NCI-H82 treated with DMSO at 0.1 percent for 48 hours (cell line): ENCODE data around the gene LSM14A.
"Not testable (repeated sequence)": the region's sequence is repeated elsewhere in the genome, so short reads cannot be mapped to it uniquely, and the experiment has no call there.

Source experiments
- DNase-seq: peaks from one replicate; lab custom pipeline; 2025; ENCODE audit not compliant: unreplicated experiment; lab: John Stamatoyannopoulos, UW

The LSM14A gene

DNA sequence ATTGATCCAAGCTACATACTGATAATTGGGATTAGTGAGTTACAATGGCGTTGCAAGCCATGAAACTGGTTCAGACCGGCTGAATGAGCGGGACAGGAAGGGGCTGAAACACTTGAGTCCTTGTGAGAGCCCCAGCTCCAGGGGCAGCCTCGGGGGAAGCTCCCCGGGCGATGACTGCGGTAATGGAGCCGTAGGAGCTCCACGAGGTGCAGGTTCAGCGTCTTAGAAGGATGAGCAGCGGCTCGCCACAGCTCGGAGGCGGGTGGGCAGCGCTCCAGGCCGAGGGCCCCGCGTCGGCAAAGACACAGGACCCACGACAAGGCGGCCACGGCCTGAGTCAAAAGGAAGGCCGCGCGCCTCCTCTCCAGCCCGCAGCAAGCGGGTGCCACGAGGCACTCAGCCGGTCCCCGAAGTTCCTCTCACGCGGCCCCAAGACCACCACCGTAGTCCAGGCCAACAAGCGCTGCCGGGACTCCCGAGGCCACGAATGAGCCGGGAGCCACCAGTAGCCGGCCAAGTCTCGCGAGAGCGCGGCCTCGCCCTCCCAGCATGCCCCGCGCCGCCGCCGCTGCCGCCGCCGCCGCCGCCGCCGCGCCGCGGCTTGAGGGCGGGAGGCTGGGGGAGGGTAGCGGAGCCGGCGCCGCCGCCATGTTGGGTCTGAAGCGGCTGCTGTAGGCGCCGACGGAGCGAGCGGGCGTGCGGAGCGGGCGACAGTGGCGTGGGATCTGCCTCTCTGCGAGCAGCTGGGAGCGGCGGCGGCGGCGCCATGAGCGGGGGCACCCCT lies at the start of gene LSM14A:
TSS of gene LSM14A (plus strand) at position 628 of the 784 bp plus-strand sequence. CDS start at position 767, 139 bp downstream.
- peak; percentile 58 for DNase-seq

DNA sequence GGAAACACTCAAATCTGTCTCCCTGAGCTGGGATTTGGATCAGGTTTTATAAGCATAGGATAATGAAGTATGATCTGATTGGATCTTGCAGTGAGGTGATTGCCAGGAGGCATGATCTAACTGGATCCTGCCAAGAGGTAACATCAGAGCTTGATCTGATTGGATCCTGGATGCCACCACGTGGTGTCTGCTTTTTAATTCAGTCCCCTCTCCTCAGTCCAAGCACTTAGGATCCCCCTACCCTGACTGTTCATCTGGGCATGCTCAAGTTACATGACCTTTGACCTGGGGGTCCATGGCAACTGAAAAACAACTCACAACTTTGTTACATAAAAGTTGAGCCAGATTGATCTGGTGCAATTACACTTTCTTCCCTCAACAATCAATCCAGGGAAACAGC lies 47.5 kb upstream of the LSM14A start:
- no peak for DNase-seq

DNA sequence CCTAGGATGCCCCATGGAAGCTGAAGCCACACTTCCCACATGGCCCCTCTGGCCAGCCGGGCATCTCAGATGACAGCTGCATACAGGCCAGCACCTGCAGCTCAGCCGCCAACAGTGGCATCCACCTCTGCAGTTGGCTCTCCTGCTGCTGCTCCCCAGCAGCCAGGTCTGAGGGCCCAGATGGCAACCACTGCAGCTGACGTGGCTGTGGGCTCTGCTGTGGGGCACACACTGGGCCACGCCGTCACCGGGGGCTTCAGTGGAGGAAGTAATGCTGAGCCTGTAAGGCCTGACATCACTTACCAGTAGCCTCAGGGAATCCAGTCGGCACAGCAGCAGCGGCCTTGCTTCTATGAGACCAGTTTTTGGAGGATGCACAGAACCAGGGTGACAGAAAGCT lies 45.3 kb upstream of the LSM14A start:
- DNase-seq: no peak

DNA sequence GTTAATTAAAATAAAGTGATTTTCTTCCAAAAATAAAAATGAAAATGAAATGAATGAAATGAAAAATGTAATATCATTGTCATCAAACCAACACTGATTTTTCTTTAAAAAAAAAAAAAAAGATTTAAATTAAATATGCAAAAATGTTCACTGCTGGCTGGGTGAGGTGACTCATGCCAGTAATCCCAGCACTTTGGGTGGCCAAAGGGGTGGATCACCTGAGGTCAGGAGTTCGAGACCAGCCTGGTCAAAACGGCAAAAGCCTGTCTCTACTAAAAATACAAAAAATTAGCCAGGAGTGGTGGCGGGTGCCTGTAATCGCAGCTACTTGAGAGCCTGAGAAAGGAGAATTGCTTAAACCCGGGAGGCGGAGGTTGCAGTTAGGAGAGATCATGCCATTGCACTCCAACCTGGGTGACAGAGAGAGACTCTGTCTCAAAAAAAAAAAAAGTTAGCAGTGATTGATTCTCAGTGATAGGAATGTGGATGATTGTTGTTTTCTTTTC lies 44.6 kb upstream of the LSM14A start:
- no peak for DNase-seq

DNA sequence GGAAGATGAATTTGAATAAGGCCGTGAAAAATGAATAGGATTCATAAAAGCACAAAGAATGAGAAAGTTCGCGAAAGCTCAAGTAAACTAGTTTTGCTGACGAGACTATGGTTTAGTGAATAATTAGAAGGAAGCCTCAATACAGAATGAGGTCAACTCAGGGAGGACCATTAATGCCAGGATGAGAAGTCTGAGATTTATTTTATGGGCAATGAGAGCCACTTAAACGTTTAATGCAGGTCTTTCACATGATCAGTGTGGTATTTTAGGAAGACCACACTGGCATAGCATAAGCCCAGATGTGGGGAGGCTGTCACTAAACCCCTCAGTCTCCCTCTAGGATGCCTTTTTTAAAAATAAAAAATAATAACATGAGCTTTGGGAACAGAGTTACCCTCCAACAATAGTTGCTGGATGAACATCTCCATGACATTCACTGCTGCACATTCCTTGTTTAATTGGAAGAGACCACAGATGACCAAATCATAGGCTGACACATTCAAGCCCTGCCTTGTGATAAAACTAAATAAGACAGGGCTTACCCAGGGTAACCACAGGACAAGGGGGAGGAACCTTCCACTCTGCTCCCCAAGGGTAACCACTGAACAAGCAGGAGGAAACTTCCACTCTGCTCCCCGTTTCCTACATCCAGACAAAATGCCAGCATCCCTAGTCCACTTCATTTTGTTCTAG lies 43.6 kb upstream of the LSM14A start:
- no peak for DNase-seq

DNA sequence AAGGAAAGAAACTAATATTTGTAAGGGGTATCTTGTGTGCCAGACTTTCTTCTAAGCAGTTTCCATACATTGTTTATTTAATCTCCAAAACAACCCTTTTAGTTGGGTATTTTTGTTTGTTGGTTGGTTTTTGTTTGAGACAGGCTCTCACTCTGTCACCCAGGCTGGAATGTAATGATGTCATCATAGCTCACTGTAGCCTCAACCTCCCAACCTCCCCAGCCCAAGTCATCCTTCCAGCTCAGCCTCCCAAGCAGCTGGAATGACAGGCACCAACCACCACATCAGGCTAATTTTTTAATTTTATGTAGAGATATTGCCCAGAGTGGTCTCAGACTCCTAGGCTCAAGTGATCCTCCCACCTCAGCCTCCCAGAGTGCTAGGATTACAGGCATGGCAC lies 41.2 kb upstream of the LSM14A start:
- DNase-seq: no peak

DNA sequence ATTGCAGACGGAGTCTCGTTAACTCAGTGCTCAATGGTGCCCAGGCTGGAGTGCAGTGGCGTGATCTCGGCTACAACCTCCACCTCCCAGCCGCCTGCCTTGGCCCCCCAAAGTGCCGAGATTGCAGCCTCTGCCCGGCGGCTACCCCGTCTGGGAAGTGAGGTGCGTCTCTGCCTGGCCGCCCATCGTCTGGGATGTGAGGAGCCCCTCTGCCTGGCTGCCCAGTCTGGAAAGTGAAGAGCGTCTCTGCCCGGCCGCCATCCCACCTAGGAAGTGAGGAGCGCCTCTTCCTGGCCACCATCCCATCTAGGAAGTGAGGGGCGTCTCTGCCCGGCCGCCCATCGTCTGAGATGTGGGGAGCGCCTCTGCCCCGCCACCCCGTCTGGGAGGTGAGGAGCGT lies 40.2 kb upstream of the LSM14A start:
- DNase-seq: not testable (repeated sequence)

DNA sequence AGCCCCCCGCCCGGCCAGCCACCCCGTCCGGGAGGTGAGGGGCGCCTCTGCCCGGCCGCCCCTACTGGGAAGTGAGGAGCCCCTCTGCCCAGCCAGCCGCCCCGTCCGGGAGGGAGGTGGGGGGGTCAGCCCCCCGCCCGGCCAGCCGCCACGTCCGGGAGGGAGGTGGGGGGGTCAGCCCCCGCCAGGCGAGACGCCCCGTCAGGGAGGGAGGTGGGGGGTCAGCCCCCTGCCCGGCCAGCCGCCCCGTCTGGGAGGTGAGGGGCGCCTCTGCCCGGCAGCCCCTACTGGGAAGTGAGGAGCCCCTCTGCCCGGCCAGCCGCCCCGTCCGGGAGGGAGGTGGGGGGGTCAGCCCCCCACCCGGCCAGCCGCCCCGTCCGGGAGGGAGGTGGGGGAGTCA lies 39.6 kb upstream of the LSM14A start:
- not testable (repeated sequence) for DNase-seq

DNA sequence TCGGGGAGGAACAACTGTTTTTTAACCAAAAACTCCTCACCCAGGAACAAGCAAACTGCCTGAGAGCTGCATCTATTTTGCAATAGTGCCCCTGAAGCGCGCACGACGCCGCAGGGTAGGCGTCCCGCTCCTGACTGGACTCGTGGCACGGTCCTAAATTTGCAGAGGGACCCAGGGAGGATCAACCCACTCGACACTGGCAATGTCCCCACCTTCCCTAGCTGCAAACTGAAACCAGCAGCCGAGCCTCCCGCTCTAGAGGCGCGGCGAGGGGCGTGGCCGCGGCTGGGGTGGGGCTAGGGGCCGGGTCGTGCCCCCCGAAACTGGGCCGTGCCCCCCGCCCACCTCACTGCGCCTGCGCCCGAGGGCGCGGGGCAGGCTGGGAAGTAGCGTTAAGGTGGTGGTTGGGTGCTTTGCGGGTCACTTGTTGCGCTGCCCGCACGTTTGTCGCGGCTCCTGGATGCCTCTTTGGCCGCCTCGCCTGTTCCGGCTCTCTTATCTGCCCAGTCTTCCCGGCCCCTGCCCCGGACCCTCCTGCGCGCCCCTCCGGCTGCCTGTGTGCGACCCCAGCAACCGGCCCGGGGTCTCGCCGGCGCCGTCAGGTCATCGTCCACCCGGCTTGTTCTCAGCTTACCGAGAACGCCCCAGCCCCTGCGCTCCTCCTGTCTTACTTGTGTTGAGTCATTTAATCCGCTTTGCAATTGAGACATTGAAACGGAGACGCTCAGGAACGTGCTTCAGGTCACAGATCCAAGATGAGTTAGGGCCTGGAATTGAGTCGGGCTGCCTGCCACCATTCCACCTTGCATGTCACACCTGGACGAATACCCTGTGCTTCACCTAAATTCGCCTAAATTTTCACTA lies 37.9 kb upstream of the LSM14A start:
- DNase-seq: peak; percentile 72

DNA sequence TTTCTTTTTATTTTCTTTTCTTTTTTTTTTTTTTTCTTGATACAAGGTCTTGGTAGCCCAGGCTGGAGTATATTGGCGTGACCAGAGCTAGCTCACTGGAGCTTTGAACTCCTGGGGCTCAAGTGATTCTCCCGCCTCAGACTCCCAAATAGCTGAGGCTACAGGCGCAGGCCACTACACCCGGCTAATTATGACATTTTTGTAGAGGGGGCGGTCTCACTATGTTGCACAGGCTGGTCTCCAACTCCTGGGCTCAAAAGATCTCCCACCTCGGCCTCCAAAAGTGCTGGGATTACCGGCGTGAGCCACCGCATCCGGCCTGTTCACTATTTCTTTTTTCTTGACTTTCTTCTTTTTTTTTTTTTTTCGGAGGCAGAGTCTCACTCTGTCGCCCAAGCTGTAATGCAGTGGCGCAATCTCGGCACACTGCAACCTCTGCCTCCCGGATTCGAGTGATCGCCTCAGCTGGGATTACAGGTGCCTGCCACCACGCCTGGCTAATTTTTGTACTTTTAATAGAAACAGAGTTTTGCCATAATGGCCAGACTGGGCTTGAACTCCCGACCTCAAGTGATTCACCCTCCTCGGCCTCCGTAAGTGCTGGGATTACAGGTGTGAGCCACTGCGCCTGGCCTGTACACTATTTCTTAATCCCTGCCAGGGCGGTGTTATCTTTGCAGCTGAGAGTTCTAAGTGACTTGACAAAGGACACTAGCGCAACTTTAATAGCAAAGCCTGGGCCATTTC lies 37.1 kb upstream of the LSM14A start:
- DNase-seq: no peak

DNA sequence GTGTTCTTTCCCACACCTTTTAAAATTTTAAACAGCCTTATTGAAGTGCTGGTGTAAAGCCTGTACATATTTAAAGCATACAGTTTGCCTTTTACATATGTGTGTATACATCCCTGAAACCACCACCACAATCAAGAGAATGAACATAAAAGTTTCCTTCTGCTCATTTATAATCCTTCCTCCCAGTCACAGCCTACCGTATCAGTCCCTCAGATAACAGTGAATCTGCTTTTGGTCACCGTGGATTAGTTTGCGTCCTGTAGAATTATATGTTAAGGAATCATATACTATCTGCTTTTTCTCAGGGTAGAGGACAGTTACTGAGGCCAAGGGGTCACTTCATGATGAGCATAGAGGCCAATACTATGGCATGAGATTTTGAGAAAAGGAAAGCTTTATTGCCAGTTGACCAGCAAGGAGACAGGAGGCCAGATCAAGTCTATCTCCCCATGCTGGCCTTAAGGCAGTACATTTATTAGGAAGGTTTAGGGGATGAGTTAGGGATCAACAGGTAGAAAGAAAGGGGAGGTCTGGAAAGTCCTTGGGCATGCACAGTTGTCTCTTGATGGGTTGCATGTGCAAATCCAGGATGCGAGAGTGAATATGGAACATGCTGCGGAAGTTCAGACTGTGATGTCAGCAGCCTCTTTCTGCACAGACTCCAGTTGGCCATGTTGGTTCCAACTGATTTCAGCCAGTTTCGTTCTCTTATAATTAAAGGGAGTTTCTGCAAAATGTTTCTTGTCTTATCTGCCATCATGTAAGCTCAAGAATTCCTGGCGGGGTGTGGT lies 36.3 kb upstream of the LSM14A start:
- no peak for DNase-seq

DNA sequence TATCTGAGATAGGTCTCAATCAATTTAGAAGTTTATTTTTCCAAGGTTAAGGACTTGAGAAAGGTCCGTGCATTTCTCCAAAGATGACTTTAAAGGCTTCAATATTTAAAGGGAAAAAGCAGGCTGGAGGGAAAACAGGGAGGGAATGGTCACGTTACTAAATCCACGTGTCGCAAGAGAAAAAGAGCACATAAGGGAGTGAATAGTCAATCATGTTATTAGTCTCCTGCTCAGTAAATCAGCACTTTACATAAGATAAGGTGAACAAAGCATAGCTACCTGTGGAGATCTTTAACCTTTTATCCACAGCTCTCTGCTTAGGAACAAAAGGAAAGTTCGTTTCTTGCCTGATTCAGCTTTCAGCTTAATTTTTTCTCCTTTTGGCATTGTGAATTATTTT lies 31.3 kb upstream of the LSM14A start:
- no peak for DNase-seq

DNA sequence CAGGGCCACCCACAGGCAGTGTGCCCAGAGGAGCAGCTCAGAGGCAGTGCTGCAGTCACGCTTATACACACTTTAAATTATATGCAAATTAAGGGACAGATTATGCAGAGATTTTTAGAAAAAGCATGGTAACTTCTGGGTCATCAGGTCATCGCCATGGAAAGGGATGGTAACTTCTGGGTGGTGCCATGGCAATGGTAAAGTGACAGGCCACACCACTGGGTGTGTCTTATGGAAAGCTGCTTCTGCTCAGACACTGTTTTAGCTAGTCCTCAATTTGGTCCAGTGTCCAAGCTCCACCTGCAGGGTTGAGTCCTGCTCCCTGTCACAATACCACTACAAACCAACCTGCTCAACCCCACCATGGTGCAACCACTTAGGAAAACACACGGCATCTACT lies 29.9 kb upstream of the LSM14A start:
- no peak for DNase-seq

DNA sequence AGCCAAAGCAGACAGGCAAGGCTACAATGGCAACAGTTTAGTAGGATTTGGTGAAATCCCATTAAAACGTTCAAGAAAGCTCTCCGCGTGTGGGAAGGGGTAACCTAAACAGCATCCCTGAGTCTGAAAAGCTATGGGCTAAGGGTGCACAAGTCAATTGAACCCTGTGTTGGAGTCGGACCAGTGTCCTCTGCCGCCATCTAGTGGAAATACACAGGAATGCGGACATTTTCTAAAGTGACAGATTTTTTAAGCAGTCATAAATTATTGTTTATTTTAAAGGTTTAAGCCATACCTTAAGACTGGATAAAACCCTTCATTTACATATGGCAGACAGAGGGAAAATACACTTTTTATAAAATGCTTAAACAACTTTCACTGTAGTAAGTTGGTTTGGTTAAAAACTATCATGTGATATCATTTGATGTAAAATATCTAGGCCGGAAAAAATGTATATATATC lies 26.5 kb upstream of the LSM14A start:
- DNase-seq: peak; percentile 50

DNA sequence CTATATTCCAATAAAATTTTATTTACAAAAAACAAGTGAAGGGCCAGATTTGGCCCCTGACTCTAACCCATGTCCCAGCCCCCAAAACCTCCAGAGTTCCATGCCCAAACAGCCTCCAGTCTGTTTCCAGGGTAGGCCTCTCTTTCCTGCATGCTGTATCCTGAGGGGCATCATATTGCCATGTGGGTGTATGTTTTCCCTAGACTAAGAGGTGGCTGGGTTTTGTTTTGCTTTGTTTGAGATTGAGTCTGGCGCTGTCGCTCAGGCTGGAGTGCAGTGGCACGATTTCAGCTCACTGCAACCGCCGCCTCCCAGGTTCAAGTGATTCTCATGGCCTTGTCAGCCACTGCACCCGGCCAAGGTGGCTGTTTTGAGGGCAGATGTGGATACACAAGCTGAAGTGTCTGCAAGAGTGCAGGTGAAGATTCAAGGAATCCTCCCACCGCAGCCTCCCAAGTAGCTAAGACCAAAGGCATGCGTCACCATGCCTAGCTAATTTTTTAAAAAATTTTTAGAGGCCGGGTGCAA lies 23.6 kb upstream of the LSM14A start:
- DNase-seq: no peak

DNA sequence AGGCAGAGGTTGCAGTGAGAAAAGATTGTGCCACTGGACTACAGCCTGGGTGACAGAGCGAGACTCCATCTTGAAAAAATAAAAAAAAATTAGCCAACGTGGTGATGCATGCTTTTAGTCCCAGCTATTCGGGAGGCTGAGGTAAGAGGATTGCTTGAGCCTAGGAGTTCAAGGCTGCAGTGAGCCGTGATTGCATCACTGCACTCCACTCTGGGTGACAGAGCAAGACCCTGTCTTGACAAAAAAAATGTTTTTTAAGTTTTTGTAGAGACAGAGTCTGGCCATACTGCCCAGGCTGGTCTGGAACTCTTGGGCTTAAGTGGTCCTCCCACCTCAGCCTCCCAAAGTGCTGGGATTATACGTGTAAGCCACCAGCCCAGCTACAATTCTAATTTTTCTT lies 22.4 kb upstream of the LSM14A start:
- DNase-seq: no peak

DNA sequence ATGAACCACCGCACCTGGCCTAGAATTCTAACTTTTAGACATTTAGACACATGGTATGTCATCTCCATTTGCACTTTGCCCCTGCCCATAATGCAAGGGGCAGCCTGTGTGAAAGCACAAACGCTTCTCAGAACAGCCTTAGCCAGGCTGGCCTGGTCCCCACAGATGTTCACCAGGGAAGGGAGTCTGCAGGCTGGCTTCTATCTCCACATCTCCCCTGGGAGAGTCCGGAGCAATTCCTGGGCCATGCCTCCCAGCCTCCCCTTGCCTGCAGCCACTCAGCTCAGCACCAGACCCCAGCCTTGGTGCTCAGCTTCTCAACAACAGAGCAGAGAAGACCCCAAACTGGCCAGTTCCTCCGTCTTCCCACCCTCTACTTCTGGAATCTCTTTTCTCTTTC lies 21.7 kb upstream of the LSM14A start:
- no peak for DNase-seq

DNA sequence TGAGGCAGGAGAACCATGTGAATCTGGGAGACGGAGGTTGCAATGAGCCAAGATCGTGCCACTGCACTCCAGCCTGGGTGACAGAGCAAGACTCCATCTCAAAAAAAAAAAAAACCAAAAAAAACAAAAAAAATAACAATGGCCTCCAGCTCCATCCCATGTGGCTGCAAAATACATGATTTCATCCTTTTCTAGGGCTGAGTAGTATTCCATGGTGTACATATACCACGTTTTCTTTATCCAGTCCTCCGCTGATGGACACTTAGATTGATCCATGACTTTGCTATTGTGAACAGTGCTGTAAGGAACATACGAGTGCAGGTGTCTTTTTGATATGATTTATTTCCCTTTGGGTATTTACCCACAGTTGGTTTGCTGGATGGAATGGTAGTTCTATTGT lies 20.9 kb upstream of the LSM14A start:
- DNase-seq: no peak

DNA sequence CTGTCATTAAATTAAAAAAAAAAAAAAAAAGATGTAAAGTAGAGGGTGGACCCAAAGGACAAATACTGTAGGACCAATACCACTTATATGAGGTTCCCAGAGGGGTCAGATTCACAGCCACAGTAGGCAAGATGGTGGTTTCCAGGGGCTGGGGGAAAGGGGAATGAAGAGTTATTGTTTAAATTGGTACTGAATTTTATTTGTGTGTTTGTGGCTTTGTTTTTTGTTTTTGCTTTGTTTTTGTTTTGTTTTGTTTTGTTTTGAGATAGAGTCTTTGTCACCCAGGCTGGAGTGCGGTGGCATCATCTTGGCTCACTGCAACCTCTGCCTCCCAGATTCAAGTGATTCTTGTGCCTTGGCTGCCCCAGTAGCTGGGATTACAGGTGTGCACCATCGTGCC lies 17.9 kb upstream of the LSM14A start:
- DNase-seq: no peak

DNA sequence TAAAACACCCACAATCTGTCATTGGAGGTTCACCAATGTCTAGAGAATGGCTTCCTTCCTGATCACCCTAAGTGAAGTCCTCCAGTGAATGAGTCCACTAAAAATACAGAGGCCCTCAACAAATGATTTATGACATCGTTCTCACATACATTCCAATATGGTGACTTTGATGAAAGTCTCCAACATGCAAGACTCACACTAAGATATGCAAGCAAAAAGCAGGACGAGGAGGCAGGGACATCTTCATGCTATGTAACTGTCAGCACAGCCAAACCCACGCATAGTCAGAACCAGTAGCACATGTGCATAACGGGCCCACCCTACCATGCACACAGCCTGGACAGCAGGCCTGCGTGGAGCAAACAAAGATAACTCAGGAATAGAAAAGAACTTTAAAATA lies 16.6 kb upstream of the LSM14A start:
- no peak for DNase-seq
